ENCODE results near the gene STBD1. TPM values are rescaled to one million over a fixed set of nuclear protein-coding genes. Genes with fewer than 3 reads are reported as not detected.

STBD1 gene
- total RNA-seq = 7.9 and 16.9 TPM in 2 replicates

GRCh38 chr4:76305971-76306881 is at the start of gene STBD1:
Gene STBD1, plus strand, starts transcription at chr4:76306733. Its CDS starts 37 bp downstream, at chr4:76306770.

Other genes starting within 250 kb of the STBD1 start
- gene ART3, start 232.0 kb upstream of the STBD1 start, total RNA-seq = not detected in 2 replicates
- gene NUP54, start 158.3 kb upstream of the STBD1 start, total RNA-seq = 53.7 and 55.2 TPM in 2 replicates
- gene SCARB2, start 92.9 kb upstream of the STBD1 start, total RNA-seq = 150 and 202 TPM in 2 replicates
- 1.3 TPM in 1 of 2 replicates, not detected in the other for gene FAM47E, start 55.0 kb upstream of the STBD1 start, total RNA-seq
- 0.21 and 0.24 TPM in 2 replicates for gene CCDC158, start 114.4 kb downstream of the STBD1 start, total RNA-seq
- gene SHROOM3, start 128.5 kb downstream of the STBD1 start, total RNA-seq = 16.0 and 28.4 TPM in 2 replicates